Measurements from ENCODE around the gene FOXRED2.
A peak's percentile ranks its signal among the peaks of the same experiment; 100 is the strongest.

FOXRED2 gene

GRCh38 chr22:36510966-36511881, 4.4 kb upstream of the FOXRED2 start:
- Histone ChIP-seq H3K23ac (ENCODE audit: low read depth, low read length, poor library complexity) (peak overlapping the region; percentile 14), H3K4me2 (ENCODE audit: insufficient read depth, low read length, poor library complexity, severe bottlenecking) (no peak overlapping the region), H2AK5ac (ENCODE audit: low read depth, low read length) (no peak overlapping the region), H3K79me1 (ENCODE audit: low read depth, low read length) (peaks cover 1% of the 10 kb centered on the region), H3K4me1 (ENCODE audit: control insufficient read depth in 2 of 2, insufficient read depth in 1 of 2, low read depth in 1 of 2, low read length in 2 of 2) (peaks cover 4% of the 10 kb centered on the region in 2 donors), H2BK12ac (ENCODE audit: low read length) (no peak overlapping the region), H3K27ac (replicated peaks; ENCODE audit: low read length) (peak overlapping the region; percentile 13), H3K9ac (ENCODE audit: low read depth, low read length, poor library complexity) (no peak overlapping the region), H2BK15ac (ENCODE audit: low read length) (no peak overlapping the region), H4K91ac (ENCODE audit: low read depth, low read length, poor library complexity) (no peak overlapping the region), H3K4ac (ENCODE audit: low read length) (no peak overlapping the region), H3K18ac (ENCODE audit: low read length) (no peak overlapping the region), H3K9me3 (replicated peaks in 1 of 2; ENCODE audit: control insufficient read depth in 2 of 2, insufficient read depth in 1 of 2, low read depth in 1 of 2, low read length in 2 of 2) (peaks cover 0 to 3% of the 10 kb centered on the region in 2 donors), H2BK5ac (ENCODE audit: low read length) (no peak overlapping the region), H2AFZ (ENCODE audit: low read length) (no peak overlapping the region), H4K8ac (ENCODE audit: low read depth, low read length) (no peak overlapping the region), H2BK120ac (ENCODE audit: low read depth, low read length) (no peak overlapping the region), H3K4me3 (ENCODE audit: low read length in 2 of 2) (no peak overlapping the region), H3K14ac (ENCODE audit: low read length) (no peak overlapping the region), H3K36me3 (replicated peaks in 1 of 2; ENCODE audit: control insufficient read depth in 2 of 2, insufficient read depth in 2 of 2, low read length in 2 of 2) (peaks cover 39 to 62% of the 10 kb centered on the region in 2 donors), H3K27me3 (ENCODE audit: control insufficient read depth in 3 of 3, insufficient read depth in 3 of 3, low read depth in 1 of 3, low read length in 3 of 3) (no peaks in the 10 kb centered on the region)
- no CpG with 5 or more reads among the region's 17 CpGs for WGBS, 2 donors (ENCODE audit: extremely low coverage in 2 of 2, insufficient read length in 2 of 2, insufficient replicate concordance in 1 of 2)
- no peak for DNase-seq (ENCODE audit: low spot score)

GRCh38 chr22:36510384-36510783, 3.5 kb upstream of the FOXRED2 start:
- no peak overlapping the region for H3K23ac ChIP-seq (ENCODE audit: low read depth, low read length, poor library complexity)
- H2AFZ ChIP-seq (ENCODE audit: low read length): no peak overlapping the region
- H2BK15ac ChIP-seq (ENCODE audit: low read length): no peak overlapping the region
- peaks cover 3% of the 10 kb centered on the region in 2 donors for H3K9me3 ChIP-seq (replicated peaks in 1 of 2; ENCODE audit: control insufficient read depth in 2 of 2, insufficient read depth in 1 of 2, low read depth in 1 of 2, low read length in 2 of 2)
- H2BK12ac ChIP-seq (ENCODE audit: low read length): no peak overlapping the region
- H3K9ac ChIP-seq (ENCODE audit: low read depth, low read length, poor library complexity): no peak overlapping the region
- H3K14ac ChIP-seq (ENCODE audit: low read length): no peak overlapping the region
- H4K8ac ChIP-seq (ENCODE audit: low read depth, low read length): no peak overlapping the region
- H3K79me1 ChIP-seq (ENCODE audit: low read depth, low read length): peaks cover 4% of the 10 kb centered on the region
- no peak overlapping the region for H3K4me2 ChIP-seq (ENCODE audit: insufficient read depth, low read length, poor library complexity, severe bottlenecking)
- no CpG with 5 or more reads among the region's 3 CpGs for WGBS, 2 donors (ENCODE audit: extremely low coverage in 2 of 2, insufficient read length in 2 of 2, insufficient replicate concordance in 1 of 2)
- H3K27me3 ChIP-seq (ENCODE audit: control insufficient read depth in 3 of 3, insufficient read depth in 3 of 3, low read depth in 1 of 3, low read length in 3 of 3): no peaks in the 10 kb centered on the region
- no peak overlapping the region for H3K18ac ChIP-seq (ENCODE audit: low read length)
- no peak overlapping the region for H2BK120ac ChIP-seq (ENCODE audit: low read depth, low read length)
- no peak overlapping the region for H2AK5ac ChIP-seq (ENCODE audit: low read depth, low read length)
- DNase-seq (ENCODE audit: low spot score): no peak
- H3K36me3 ChIP-seq (replicated peaks in 1 of 2; ENCODE audit: control insufficient read depth in 2 of 2, insufficient read depth in 2 of 2, low read length in 2 of 2): peaks cover 33 to 59% of the 10 kb centered on the region in 2 donors
- H2BK5ac ChIP-seq (ENCODE audit: low read length): no peak overlapping the region
- no peak overlapping the region for H3K4ac ChIP-seq (ENCODE audit: low read length)
- no peak overlapping the region for H3K4me3 ChIP-seq (ENCODE audit: low read length in 2 of 2)
- H4K91ac ChIP-seq (ENCODE audit: low read depth, low read length, poor library complexity): peak overlapping the region; percentile 46
- peaks cover 4% of the 10 kb centered on the region in 2 donors for H3K4me1 ChIP-seq (ENCODE audit: control insufficient read depth in 2 of 2, insufficient read depth in 1 of 2, low read depth in 1 of 2, low read length in 2 of 2)
- no peak overlapping the region for H3K27ac ChIP-seq (replicated peaks; ENCODE audit: low read length)

DNA sequence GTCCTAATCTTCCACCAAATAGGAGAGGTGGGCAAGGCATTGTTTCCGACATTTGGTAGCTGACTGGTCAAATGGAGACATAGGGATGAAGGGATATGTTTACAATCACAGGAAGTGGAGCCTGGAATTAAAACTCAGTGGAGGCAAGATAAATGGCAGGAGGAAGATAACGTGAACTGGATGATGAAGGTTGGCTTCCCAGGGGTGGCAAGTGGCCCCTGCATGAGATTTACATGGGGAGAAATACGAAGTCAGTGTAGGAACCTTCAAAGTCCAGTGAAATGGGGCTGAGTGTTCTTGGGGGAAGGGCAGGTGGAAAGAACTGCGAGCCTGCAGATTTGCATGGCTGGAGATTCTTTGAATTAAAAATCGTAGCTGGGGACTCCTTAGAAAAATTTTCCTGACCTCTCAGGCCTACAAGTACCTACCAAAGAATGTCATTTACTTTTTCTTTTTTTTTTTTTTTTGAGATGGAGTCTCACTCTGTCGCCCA, 724 bp upstream of the FOXRED2 start:
- Histone ChIP-seq H2BK12ac (ENCODE audit: low read length) (no peak overlapping the region), H3K9ac (ENCODE audit: low read depth, low read length, poor library complexity) (no peak overlapping the region), H3K79me1 (ENCODE audit: low read depth, low read length) (peaks cover 4% of the 10 kb centered on the region), H3K18ac (ENCODE audit: low read length) (no peak overlapping the region), H2AFZ (ENCODE audit: low read length) (peak overlapping the region; percentile 87), H2BK5ac (ENCODE audit: low read length) (no peak overlapping the region), H3K4me1 (ENCODE audit: control insufficient read depth in 2 of 2, insufficient read depth in 1 of 2, low read depth in 1 of 2, low read length in 2 of 2) (peaks cover 4% of the 10 kb centered on the region in 2 donors), H2BK120ac (ENCODE audit: low read depth, low read length) (no peak overlapping the region), H3K27me3 (ENCODE audit: control insufficient read depth in 3 of 3, insufficient read depth in 3 of 3, low read depth in 1 of 3, low read length in 3 of 3) (no peaks in the 10 kb centered on the region), H3K27ac (replicated peaks; ENCODE audit: low read length) (no peak overlapping the region), H3K9me3 (replicated peaks in 1 of 2; ENCODE audit: control insufficient read depth in 2 of 2, insufficient read depth in 1 of 2, low read depth in 1 of 2, low read length in 2 of 2) (peaks cover 3% of the 10 kb centered on the region in 2 donors), H2AK5ac (ENCODE audit: low read depth, low read length) (no peak overlapping the region), H3K23ac (ENCODE audit: low read depth, low read length, poor library complexity) (no peak overlapping the region), H3K4ac (ENCODE audit: low read length) (no peak overlapping the region), H4K91ac (ENCODE audit: low read depth, low read length, poor library complexity) (no peak overlapping the region), H4K8ac (ENCODE audit: low read depth, low read length) (no peak overlapping the region), H2BK15ac (ENCODE audit: low read length) (no peak overlapping the region), H3K14ac (ENCODE audit: low read length) (no peak overlapping the region), H3K4me2 (ENCODE audit: insufficient read depth, low read length, poor library complexity, severe bottlenecking) (no peak overlapping the region), H3K36me3 (replicated peaks in 1 of 2; ENCODE audit: control insufficient read depth in 2 of 2, insufficient read depth in 2 of 2, low read length in 2 of 2) (peaks cover 20 to 51% of the 10 kb centered on the region in 2 donors), H3K4me3 (ENCODE audit: low read length in 2 of 2) (peak overlapping the region in 1 of 2 donors; percentile 48)
- no CpG with 5 or more reads among the region's 6 CpGs for WGBS, 2 donors (ENCODE audit: extremely low coverage in 2 of 2, insufficient read length in 2 of 2, insufficient replicate concordance in 1 of 2)
- no peak for DNase-seq (ENCODE audit: low spot score)

DNA sequence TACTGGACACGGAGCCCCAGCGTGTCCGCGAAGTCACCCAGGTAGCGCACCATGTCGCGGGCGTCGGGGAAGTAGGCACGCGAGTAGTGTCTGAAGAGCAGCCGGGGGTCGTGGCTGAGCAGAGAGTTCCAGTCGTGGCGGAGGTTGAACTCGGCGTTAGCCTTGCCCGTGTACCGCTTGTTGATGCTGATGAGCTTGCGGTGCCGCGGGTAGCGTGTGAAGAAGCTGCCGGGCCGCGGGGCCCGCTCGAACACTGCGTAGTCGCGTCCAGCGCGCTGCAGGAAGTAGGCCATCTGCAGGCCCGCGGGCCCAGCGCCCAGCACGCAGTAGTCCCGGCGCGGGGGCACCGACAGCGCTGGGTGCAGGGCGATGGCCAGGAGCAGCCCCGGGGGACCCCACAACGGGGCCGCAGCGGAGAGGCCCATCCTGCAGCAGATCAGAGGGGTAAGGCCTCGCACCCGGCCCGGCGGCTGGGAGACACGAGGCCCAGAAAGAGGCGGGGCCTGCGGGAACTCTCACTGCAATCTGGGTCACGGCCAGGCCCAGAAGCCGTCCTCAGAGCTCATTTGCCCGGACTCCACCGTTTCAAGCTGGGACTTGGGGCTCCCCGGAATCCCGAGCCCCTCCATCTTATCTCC, 723 bp downstream of the FOXRED2 start:
- H3K27ac ChIP-seq (replicated peaks; ENCODE audit: low read length): no peak overlapping the region
- H3K9ac ChIP-seq (ENCODE audit: low read depth, low read length, poor library complexity): no peak overlapping the region
- H3K4ac ChIP-seq (ENCODE audit: low read length): peak overlapping the region; percentile 32
- H2AK5ac ChIP-seq (ENCODE audit: low read depth, low read length): peak overlapping the region; percentile 6
- H3K23ac ChIP-seq (ENCODE audit: low read depth, low read length, poor library complexity): peak overlapping the region; percentile 40
- peaks cover 11 to 38% of the 10 kb centered on the region in 2 donors for H3K36me3 ChIP-seq (replicated peaks in 1 of 2; ENCODE audit: control insufficient read depth in 2 of 2, insufficient read depth in 2 of 2, low read length in 2 of 2)
- H3K9me3 ChIP-seq (replicated peaks in 1 of 2; ENCODE audit: control insufficient read depth in 2 of 2, insufficient read depth in 1 of 2, low read depth in 1 of 2, low read length in 2 of 2): peaks cover 3% of the 10 kb centered on the region in 2 donors
- H3K18ac ChIP-seq (ENCODE audit: low read length): peak overlapping the region; percentile 96
- peaks cover 4% of the 10 kb centered on the region for H3K79me1 ChIP-seq (ENCODE audit: low read depth, low read length)
- peak overlapping the region; percentile 48 to 76 for H3K4me3 ChIP-seq (ENCODE audit: low read length in 2 of 2)
- no peak overlapping the region for H2BK12ac ChIP-seq (ENCODE audit: low read length)
- peak overlapping the region; percentile 87 for H2AFZ ChIP-seq (ENCODE audit: low read length)
- H3K27me3 ChIP-seq (ENCODE audit: control insufficient read depth in 3 of 3, insufficient read depth in 3 of 3, low read depth in 1 of 3, low read length in 3 of 3): no peaks in the 10 kb centered on the region
- peak overlapping the region; percentile 75 for H2BK5ac ChIP-seq (ENCODE audit: low read length)
- H3K4me1 ChIP-seq (ENCODE audit: control insufficient read depth in 2 of 2, insufficient read depth in 1 of 2, low read depth in 1 of 2, low read length in 2 of 2): peaks cover 4% of the 10 kb centered on the region in 2 donors
- H3K14ac ChIP-seq (ENCODE audit: low read length): peak overlapping the region; percentile 95
- no peak overlapping the region for H4K91ac ChIP-seq (ENCODE audit: low read depth, low read length, poor library complexity)
- H2BK15ac ChIP-seq (ENCODE audit: low read length): peak overlapping the region; percentile 55
- H2BK120ac ChIP-seq (ENCODE audit: low read depth, low read length): no peak overlapping the region
- H4K8ac ChIP-seq (ENCODE audit: low read depth, low read length): peak overlapping the region; percentile 72
- H3K4me2 ChIP-seq (ENCODE audit: insufficient read depth, low read length, poor library complexity, severe bottlenecking): peak overlapping the region; percentile 67
- DNase-seq (ENCODE audit: low spot score): no peak
- no CpG with 5 or more reads among the region's 60 CpGs for WGBS, 2 donors (ENCODE audit: extremely low coverage in 2 of 2, insufficient read length in 2 of 2, insufficient replicate concordance in 1 of 2)

All from neuronal stem cell (in vitro differentiated cells).